Measurements from ENCODE around the gene VPS26C.

- no peak for TF ChIP-seq CTCF (IDR thresholded peaks at IDR 0.05; ENCODE audit: low read length)
- no peak for TF ChIP-seq EZH2 (optimal IDR thresholded peaks at IDR 0.05; ENCODE audit: low read depth, low read length)
- no peak for TF ChIP-seq EZH2phosphoT487 (IDR thresholded peaks at IDR 0.05; ENCODE audit: low read length)
Measured at GRCh38 chr21:37272897-37273296, 5.8 kb upstream of the VPS26C start.
